Suprapubic skin (tissue), 4 donors: Measurements from ENCODE around the gene FADD. TPM values are rescaled to one million over a fixed set of nuclear protein-coding genes. Genes with fewer than 3 reads are reported as not detected.
A peak's percentile ranks its signal among the peaks of the same experiment; 100 is the strongest.

ENCODE experiments used
- DNase-seq, 2 donors: peaks; one replicate each; pipeline ENCODE4 v3.0.0-alpha.2; 2019; ENCODE audit warnings: low spot score in 2 of 2
- H3K27ac ChIP-seq: fragments of 200-600 bp; sonication (generic); one replicate; pipeline ENCODE4 v1.5.1; 2019
- H3K27me3 ChIP-seq: fragments of 200-600 bp; sonication (generic); one replicate; pipeline ENCODE4 v1.5.1; 2019
- H3K36me3 ChIP-seq: fragments of 200-600 bp; sonication (generic); one replicate; pipeline ENCODE4 v1.5.1; 2019
- H3K4me1 ChIP-seq: fragments of 200-600 bp; sonication (generic); one replicate; pipeline ENCODE4 v1.5.1; 2019
- H3K4me3 ChIP-seq: fragments of 200-600 bp; sonication (generic); one replicate; pipeline ENCODE4 v1.5.1; 2019; ENCODE audit warnings: mild to moderate bottlenecking
- H3K9me3 ChIP-seq: fragments of 200-600 bp; sonication (generic); one replicate; pipeline ENCODE4 v1.5.1; 2019
- CTCF ChIP-seq, 2 donors: fragments of 200-600 bp in 1 of 2; fragments of 450-650 bp in 1 of 2; sonication (generic) in 1 of 2; IDR thresholded peaks; one replicate each; pipeline ENCODE4 v1.5.1; 2016 to 2019; ENCODE audit warnings: antibody characterized with exemption in 2 of 2, mild to moderate bottlenecking in 1 of 2, moderate library complexity in 1 of 2
- EP300 ChIP-seq: sonication (generic); formaldehyde crosslinking; IDR thresholded peaks from one replicate; pipeline ENCODE4 v1.6.1; 2017; ENCODE audit warnings: antibody characterized with exemption
- POLR2A ChIP-seq, 2 donors: fragments of 450-650 bp; IDR thresholded peaks; one replicate each; pipeline ENCODE4 v1.6.1; 2017; ENCODE audit warnings: antibody characterized with exemption in 2 of 2, mild to moderate bottlenecking in 2 of 2, moderate library complexity in 2 of 2
- POLR2AphosphoS5 ChIP-seq, 3 donors: sonication (generic); formaldehyde crosslinking; IDR thresholded peaks; one replicate each; pipeline ENCODE4 v1.6.1; 2017; ENCODE audit warnings: antibody characterized with exemption in 3 of 3
- WGBS: methylation state at CpG from one replicate; pipeline ENCODE4 v1.1.5; 2018; 5-methylcytosine and 5-hydroxymethylcytosine counted together
- total RNA-seq, 4 donors: library from RNA; depleted of rRNA; stranded (reverse); fragments of >200 nt; gene quantifications; one replicate each; pipeline ENCODE4 v1.1.0, GENCODE V29; 2016

The FADD gene
- total RNA-seq, 4 donors from 2014 or later: 12.3 to 29.3 (median 18.1) TPM

- no peaks in the 10 kb centered on the region for H3K9me3 ChIP-seq
- H3K27me3 ChIP-seq: no peaks in the 10 kb centered on the region
- peak overlapping the region; percentile 67 for H3K27ac ChIP-seq
- peaks cover 43% of the 10 kb centered on the region for H3K4me1 ChIP-seq
- peak; percentile 83 to 87 for DNase-seq
- H3K4me3 ChIP-seq: no peak overlapping the region
- no peaks in the 10 kb centered on the region for H3K36me3 ChIP-seq
- no peak for TF ChIP-seq CTCF (IDR thresholded peaks at IDR 0.05)
- peak in 2 of 3 donors; percentile 17 to 88 for TF ChIP-seq POLR2AphosphoS5 (IDR thresholded peaks at IDR 0.05)
- TF ChIP-seq EP300: no peak
- TF ChIP-seq POLR2A (IDR thresholded peaks at IDR 0.05): no peak
- 39% methylated on average over 19 of the region's 24 CpGs for WGBS
These were observed 43.2 kb upstream of the FADD start for GRCh38 chr11:70159627-70160570.

GRCh38 chr11:70161043-70161625, 42.0 kb upstream of the FADD start:
- DNase-seq: no peak
- Histone ChIP-seq H3K4me3 (no peak overlapping the region), H3K27me3 (no peaks in the 10 kb centered on the region), H3K27ac (no peak overlapping the region), H3K9me3 (no peaks in the 10 kb centered on the region), H3K4me1 (peaks cover 31% of the 10 kb centered on the region), H3K36me3 (peaks cover 8% of the 10 kb centered on the region)
- 92% methylated on average over 17 of the region's 17 CpGs for WGBS
- TF ChIP-seq EP300 (no peak), CTCF (IDR thresholded peaks at IDR 0.05) (no peak), POLR2A (IDR thresholded peaks at IDR 0.05) (no peak), POLR2AphosphoS5 (IDR thresholded peaks at IDR 0.05) (no peak)

- Histone ChIP-seq H3K36me3 (peaks cover 17% of the 10 kb centered on the region), H3K27ac (no peak overlapping the region), H3K4me3 (no peak overlapping the region), H3K27me3 (peaks cover 13% of the 10 kb centered on the region), H3K4me1 (peaks cover 16% of the 10 kb centered on the region), H3K9me3 (no peaks in the 10 kb centered on the region)
- no CpG with 5 or more reads among the region's 10 CpGs for WGBS
- no peak for DNase-seq
- TF ChIP-seq CTCF (IDR thresholded peaks at IDR 0.05) (no peak), POLR2A (IDR thresholded peaks at IDR 0.05) (no peak), POLR2AphosphoS5 (IDR thresholded peaks at IDR 0.05) (no peak), EP300 (no peak)
These were observed 38.4 kb upstream of the FADD start for GRCh38 chr11:70164705-70165104.

GRCh38 chr11:70167120-70167519, 36.0 kb upstream of the FADD start:
- WGBS: 89% methylated on average over 7 of the region's 9 CpGs
- no peaks in the 10 kb centered on the region for H3K9me3 ChIP-seq
- H3K4me3 ChIP-seq: no peak overlapping the region
- TF ChIP-seq CTCF (IDR thresholded peaks at IDR 0.05): no peak
- TF ChIP-seq EP300: no peak
- no peak for TF ChIP-seq POLR2A (IDR thresholded peaks at IDR 0.05)
- TF ChIP-seq POLR2AphosphoS5 (IDR thresholded peaks at IDR 0.05): no peak
- DNase-seq: no peak
- H3K36me3 ChIP-seq: peaks cover 23% of the 10 kb centered on the region
- H3K4me1 ChIP-seq: no peaks in the 10 kb centered on the region
- peaks cover 13% of the 10 kb centered on the region for H3K27me3 ChIP-seq
- H3K27ac ChIP-seq: no peak overlapping the region
